B cell (primary cell): ENCODE measurements around the gene CNPY3. TPM values are rescaled to one million over a fixed set of nuclear protein-coding genes. Genes with fewer than 3 reads are reported as not detected.

Experiments
- ATAC-seq: fragments of 200-7000 bp; cut with Tn5 transposase; one replicate; pipeline ENCODE4 v1.10.0; 2021; ENCODE audit warnings: low read depth, mild to moderate bottlenecking, moderate number of reproducible peaks, moderate library complexity
- CTCF ChIA-PET: fragments of 350-600 bp; sonication (Branson Sonifier 250); formaldehyde crosslinking; loops from one replicate; lab custom pipeline; 2021; ENCODE audit warnings: antibody characterized with exemption, inconsistent platforms; lab: Charles Lee
- POLR2A ChIA-PET: fragments of 350-600 bp; sonication (Branson Sonifier 250); formaldehyde crosslinking; loops from one replicate; lab custom pipeline; 2021; ENCODE audit warnings: antibody characterized with exemption; lab: Charles Lee
- DNase-seq: peaks from one replicate; pipeline ENCODE4 v3.0.0; 2013
- H2AFZ ChIP-seq: 2 replicates; pipeline ENCODE4 v1.6.1; 2012; ENCODE audit warnings: mild to moderate bottlenecking, low read depth, low read length; ENCODE audit not compliant: insufficient read depth, poor library complexity, severe bottlenecking
- H3K27ac ChIP-seq, 2 donors: 1 replicate in 1 of 2; 2 replicates in 1 of 2; pipeline ENCODE4 v1.5.1; 2012 to 2013; ENCODE audit warnings: low read length in 2 of 2, mild to moderate bottlenecking in 2 of 2, moderate library complexity in 1 of 2
- H3K27me3 ChIP-seq, 4 experiments: fragments of 200-600 bp in 1 of 4; sonication (generic) in 1 of 4; replicated peaks in 1 of 4; 1 replicate in 2 of 4; 2 replicates in 2 of 4; pipeline versions ENCODE4 v1.6.1 to v1.7.0; 2013 to 2016; ENCODE audit warnings: low read length in 3 of 4, mild to moderate bottlenecking in 2 of 4, mixed read lengths in 1 of 4, moderate library complexity in 1 of 4; ENCODE audit not compliant: insufficient read depth in 4 of 4, control insufficient read depth in 3 of 4; ENCODE audit errors: control extremely low read depth in 1 of 4
- H3K36me3 ChIP-seq, 2 experiments: replicated peaks in 1 of 2; 1 replicate in 1 of 2; 2 replicates in 1 of 2; pipeline versions ENCODE4 v1.6.1 to v1.7.1; 2013; ENCODE audit warnings: low read length in 1 of 2; ENCODE audit not compliant: insufficient read depth in 2 of 2, control insufficient read depth in 1 of 2; ENCODE audit errors: control extremely low read depth in 1 of 2, extremely low read depth in 1 of 2
- H3K4me1 ChIP-seq, 2 donors: fragments of 200-600 bp in 1 of 2; sonication (generic) in 1 of 2; 1 replicate in 1 of 2; 2 replicates in 1 of 2; pipeline versions ENCODE4 v1.5.1 to v1.6.1; 2013 to 2017; ENCODE audit warnings: low read length in 2 of 2; ENCODE audit not compliant: control insufficient read depth in 2 of 2, insufficient read depth in 2 of 2
- H3K4me2 ChIP-seq: replicated peaks from 2 replicates; pipeline ENCODE3; 2012; ENCODE audit warnings: mild to moderate bottlenecking, low read depth, low read length; ENCODE audit not compliant: poor library complexity, severe bottlenecking
- H3K4me3 ChIP-seq, 5 experiments: fragments of 200-600 bp in 1 of 5; sonication (generic) in 1 of 5; 1 replicate in 3 of 5; 2 replicates in 2 of 5; pipeline versions ENCODE4 v1.5.1 to v1.7.0; 2011 to 2016; ENCODE audit warnings: low read length in 4 of 5, mild to moderate bottlenecking in 4 of 5, low read depth in 2 of 5, control low read depth in 1 of 5, moderate library complexity in 1 of 5; ENCODE audit not compliant: insufficient read depth in 1 of 5; ENCODE audit errors: control extremely low read depth in 1 of 5, extremely low read depth in 1 of 5
- H3K79me2 ChIP-seq: fragments of 200-600 bp; sonication (generic); one replicate; pipeline ENCODE4 v1.6.0; 2016; ENCODE audit warnings: low read length; ENCODE audit not compliant: control insufficient read depth, insufficient read depth
- H3K9ac ChIP-seq: fragments of 200-600 bp; sonication (generic); 2 replicates; pipeline ENCODE4 v1.6.1; 2017; ENCODE audit warnings: mild to moderate bottlenecking, low read length, moderate library complexity
- H3K9me3 ChIP-seq, 3 donors: one replicate each; pipeline versions ENCODE4 v1.6.1 to v1.7.1; 2013; ENCODE audit warnings: low read length in 2 of 3; ENCODE audit not compliant: control insufficient read depth in 2 of 3, insufficient read depth in 1 of 3; ENCODE audit errors: control extremely low read depth in 1 of 3
- H4K20me1 ChIP-seq: 2 replicates; pipeline ENCODE4 v1.6.0; 2012; ENCODE audit warnings: mild to moderate bottlenecking, low read length; ENCODE audit not compliant: insufficient read depth, control insufficient read depth, poor library complexity, severe bottlenecking
- H3K27ac Mint-ChIP-seq: one replicate; pipeline ENCODE4 v1.8.0; 2021; ENCODE audit warnings: mixed read lengths
- H3K27me3 Mint-ChIP-seq: one replicate; pipeline ENCODE4 v1.8.0; 2021; ENCODE audit warnings: mixed read lengths
- H3K4me1 Mint-ChIP-seq: one replicate; pipeline ENCODE4 v1.8.0; 2021; ENCODE audit warnings: mixed read lengths
- H3K4me3 Mint-ChIP-seq: one replicate; pipeline ENCODE4 v1.8.0; 2021; ENCODE audit warnings: mixed read lengths
- H3K9me3 Mint-ChIP-seq: one replicate; pipeline ENCODE4 v1.8.0; 2022; ENCODE audit warnings: mixed read lengths; ENCODE audit not compliant: insufficient read depth
- EZH2 ChIP-seq: IDR thresholded peaks from 2 replicates; pipeline ENCODE4 v1.6.1; 2012; ENCODE audit warnings: borderline replicate concordance, low read depth, mild to moderate bottlenecking, moderate library complexity, low read length; ENCODE audit not compliant: insufficient read depth, poor library complexity, severe bottlenecking
- WGBS: methylation state at CpG from one replicate; pipeline ENCODE4 v1.1.5; 2013; ENCODE audit warnings: missing lambda C conversion rate; ENCODE audit not compliant: insufficient coverage; 5-methylcytosine and 5-hydroxymethylcytosine counted together
- intact Hi-C: fragments of 100-400 bp; cut with micrococcal nuclease; formaldehyde crosslinking; loops from one replicate; pipeline ENCODE4 v1.10.0; 2022
- polyA plus RNA-seq: library from polyadenylated mRNA; depleted of rRNA; stranded (reverse); fragments of >200 nt; gene quantifications from 2 replicates; pipeline ENCODE4 v1.2.3, GENCODE V29; 2012
- total RNA-seq, 2 donors: library from RNA; stranded (reverse); fragments of 120-200 nt in 1 of 2; gene quantifications; 1 replicate in 1 of 2; 2 replicates in 1 of 2; pipeline versions ENCODE4 v1.2.3 to v1.2.4, GENCODE V29; 2013 to 2022
- TF ChIP-seq, protein P1 (sequence below): fragments of 200-600 bp; IDR thresholded peaks from one replicate; pipeline ENCODE4 v1.8.0; 2022; ENCODE audit warnings: antibody characterized with exemption, mild to moderate bottlenecking

The CNPY3 gene
- total and polyA plus RNA-seq, 2 donors (not counting 1 experiment from before 2014, with no cell fraction given): 123 to 163 TPM

GRCh38 chr6:42984001-42984923, 55.0 kb downstream of the CNPY3 start, which contains the start of gene PPP2R5D:
Gene PPP2R5D, plus strand, starts transcription at chr6:42984570. Its CDS starts 108 bp downstream, at chr6:42984678.
- H3K27me3 Mint-ChIP-seq: no peaks in the 10 kb centered on the region
- peak within 1 kb of the TSS; percentile 95 for H3K27ac Mint-ChIP-seq
- no peaks in the 10 kb centered on the region for H4K20me1 ChIP-seq
- H3K36me3 ChIP-seq: peaks cover 0 to 12% of the 10 kb centered on the region in 2 experiments
- H3K79me2 ChIP-seq: peaks cover 68% of the 10 kb centered on the region
- H2AFZ ChIP-seq: peak within 1 kb of the TSS; percentile 88
- peak within 1 kb of the TSS; percentile 89 for H3K4me3 Mint-ChIP-seq
- peaks cover 18 to 30% of the 10 kb centered on the region in 2 donors for H3K4me1 ChIP-seq
- no peaks in the 10 kb centered on the region for H3K9me3 Mint-ChIP-seq
- ATAC-seq: peak; percentile 95
- TF ChIP-seq, protein P1, sequence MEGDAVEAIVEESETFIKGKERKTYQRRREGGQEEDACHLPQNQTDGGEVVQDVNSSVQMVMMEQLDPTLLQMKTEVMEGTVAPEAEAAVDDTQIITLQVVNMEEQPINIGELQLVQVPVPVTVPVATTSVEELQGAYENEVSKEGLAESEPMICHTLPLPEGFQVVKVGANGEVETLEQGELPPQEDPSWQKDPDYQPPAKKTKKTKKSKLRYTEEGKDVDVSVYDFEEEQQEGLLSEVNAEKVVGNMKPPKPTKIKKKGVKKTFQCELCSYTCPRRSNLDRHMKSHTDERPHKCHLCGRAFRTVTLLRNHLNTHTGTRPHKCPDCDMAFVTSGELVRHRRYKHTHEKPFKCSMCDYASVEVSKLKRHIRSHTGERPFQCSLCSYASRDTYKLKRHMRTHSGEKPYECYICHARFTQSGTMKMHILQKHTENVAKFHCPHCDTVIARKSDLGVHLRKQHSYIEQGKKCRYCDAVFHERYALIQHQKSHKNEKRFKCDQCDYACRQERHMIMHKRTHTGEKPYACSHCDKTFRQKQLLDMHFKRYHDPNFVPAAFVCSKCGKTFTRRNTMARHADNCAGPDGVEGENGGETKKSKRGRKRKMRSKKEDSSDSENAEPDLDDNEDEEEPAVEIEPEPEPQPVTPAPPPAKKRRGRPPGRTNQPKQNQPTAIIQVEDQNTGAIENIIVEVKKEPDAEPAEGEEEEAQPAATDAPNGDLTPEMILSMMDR: no peak
- no peak for TF ChIP-seq EZH2
- POLR2A ChIA-PET: interaction anchor here (0.5 to 2.2 kb wide), 12 partner anchors 13 to 534 kb away, joined by 3 to 36 read pairs (median 4); partner anchors contain the start of genes CNPY3, CUL7, KLHDC3 and MEA1
- peak within 1 kb of the TSS; percentile 79 for H3K4me2 ChIP-seq
- H3K4me3 ChIP-seq: peak within 1 kb of the TSS; percentile 54 to 96 (median 91)
- DNase-seq: peak; percentile 98
- H3K4me1 Mint-ChIP-seq: peaks cover 49% of the 10 kb centered on the region
- no peaks in the 10 kb centered on the region for H3K9me3 ChIP-seq
- peak within 1 kb of the TSS; percentile 93 for H3K9ac ChIP-seq
- H3K27me3 ChIP-seq: no peaks in the 10 kb centered on the region
- intact Hi-C loops: loop anchor here (1.0 kb wide), 3 partner anchors 30 to 187 kb away; partner anchors contain the start of genes CNPY3, KLHDC3 and SRF
- CTCF ChIA-PET: interaction anchor here (0.7 to 1.8 kb wide), 7 partner anchors 20 to 437 kb away, joined by 3 to 8 read pairs (median 4); partner anchors contain the start of genes CNPY3, KLHDC3 and MEA1
- H3K27ac ChIP-seq: peak within 1 kb of the TSS; percentile 74 to 86
- under 1% methylated on average over 52 of the region's 59 CpGs for WGBS
